ENCODE measurements around the gene VWC2L.

- no peak for TF ChIP-seq EZH2phosphoT487 (IDR thresholded peaks at IDR 0.05; ENCODE audit: borderline replicate concordance, low read length)
- no peak for TF ChIP-seq CTCF (IDR thresholded peaks at IDR 0.05; ENCODE audit: low read depth, low read length, poor library complexity, severe bottlenecking)
Observed at GRCh38 chr2:214624166-214624760, 213.4 kb downstream of the VWC2L start.
